ENCODE measurements around the gene NMRAL1.

NMRAL1 gene

GRCh38 chr16:4486126-4486893 is 11.9 kb upstream of the NMRAL1 start:
- Histone ChIP-seq H3K27ac (peak overlapping the region; percentile 47), H3K36me3 (peaks cover 40% of the 10 kb centered on the region)

GRCh38 chr16:4481963-4482362 is 7.5 kb upstream of the NMRAL1 start:
- H3K4me3 ChIP-seq (ENCODE audit: low read depth in 1 of 2, low read length in 1 of 2) = no peak overlapping the region
- H3K27ac ChIP-seq = peak overlapping the region; percentile 43
- no peaks in the 10 kb centered on the region for H3K9me3 ChIP-seq
- no peak for TF ChIP-seq CTCF (IDR thresholded peaks at IDR 0.05)
- H3K27me3 ChIP-seq = no peaks in the 10 kb centered on the region
- peaks cover 32% of the 10 kb centered on the region for H3K36me3 ChIP-seq
- peaks cover 14 to 15% of the 10 kb centered on the region in 2 experiments for H3K4me1 ChIP-seq (ENCODE audit: control insufficient read depth in 1 of 2, insufficient read depth in 1 of 2, low read depth in 1 of 2, low read length in 1 of 2)

More at GRCh38 chr16:4486126-4486893, 11.9 kb upstream of the NMRAL1 start:
- Histone ChIP-seq H3K9me3 (no peaks in the 10 kb centered on the region), H3K4me1 (ENCODE audit: control insufficient read depth in 1 of 2, insufficient read depth in 1 of 2, low read depth in 1 of 2, low read length in 1 of 2) (peaks cover 14 to 15% of the 10 kb centered on the region in 2 experiments), H3K4me3 (ENCODE audit: low read depth in 1 of 2, low read length in 1 of 2) (no peak overlapping the region), H3K27me3 (no peaks in the 10 kb centered on the region)
- TF ChIP-seq CTCF (IDR thresholded peaks at IDR 0.05) = no peak

DNA sequence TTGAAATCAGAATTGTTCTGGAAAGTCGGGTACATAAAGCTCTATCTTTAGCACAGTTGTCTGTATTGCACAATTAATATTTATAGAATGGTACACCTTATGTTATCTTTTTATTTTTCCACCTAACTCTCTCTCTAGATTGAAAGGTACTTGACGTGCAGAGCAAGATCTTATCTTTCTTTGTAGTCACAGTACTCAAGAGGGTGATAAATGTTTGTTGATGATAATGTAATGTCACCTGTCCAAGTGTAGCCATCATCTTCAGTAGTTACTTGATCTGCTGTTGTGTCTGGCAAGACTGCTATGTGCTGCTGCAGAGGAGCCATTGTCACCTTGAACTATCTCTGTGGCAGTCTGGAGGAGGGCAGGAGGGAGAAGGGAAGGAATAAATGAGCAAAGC is 7.1 kb upstream of the NMRAL1 start:
- no peaks in the 10 kb centered on the region for H3K9me3 ChIP-seq
- H3K36me3 ChIP-seq = peaks cover 28% of the 10 kb centered on the region
- peaks cover 18 to 19% of the 10 kb centered on the region in 2 experiments for H3K4me1 ChIP-seq (ENCODE audit: control insufficient read depth in 1 of 2, insufficient read depth in 1 of 2, low read depth in 1 of 2, low read length in 1 of 2)
- no peak overlapping the region for H3K4me3 ChIP-seq (ENCODE audit: low read depth in 1 of 2, low read length in 1 of 2)
- no peak for TF ChIP-seq CTCF (IDR thresholded peaks at IDR 0.05)
- peak overlapping the region; percentile 43 for H3K27ac ChIP-seq
- H3K27me3 ChIP-seq = no peaks in the 10 kb centered on the region

GRCh38 chr16:4477966-4478365 is 3.5 kb upstream of the NMRAL1 start:
- Histone ChIP-seq H3K4me3 (ENCODE audit: low read depth in 1 of 2, low read length in 1 of 2) (peak overlapping the region in 1 of 2 experiments; percentile 86), H3K27ac (peak overlapping the region; percentile 55), H3K27me3 (no peaks in the 10 kb centered on the region), H3K36me3 (no peaks in the 10 kb centered on the region), H3K9me3 (no peaks in the 10 kb centered on the region), H3K4me1 (ENCODE audit: control insufficient read depth in 1 of 2, insufficient read depth in 1 of 2, low read depth in 1 of 2, low read length in 1 of 2) (peaks cover 33 to 47% of the 10 kb centered on the region in 2 experiments)
- no peak for TF ChIP-seq CTCF (IDR thresholded peaks at IDR 0.05)

DNA sequence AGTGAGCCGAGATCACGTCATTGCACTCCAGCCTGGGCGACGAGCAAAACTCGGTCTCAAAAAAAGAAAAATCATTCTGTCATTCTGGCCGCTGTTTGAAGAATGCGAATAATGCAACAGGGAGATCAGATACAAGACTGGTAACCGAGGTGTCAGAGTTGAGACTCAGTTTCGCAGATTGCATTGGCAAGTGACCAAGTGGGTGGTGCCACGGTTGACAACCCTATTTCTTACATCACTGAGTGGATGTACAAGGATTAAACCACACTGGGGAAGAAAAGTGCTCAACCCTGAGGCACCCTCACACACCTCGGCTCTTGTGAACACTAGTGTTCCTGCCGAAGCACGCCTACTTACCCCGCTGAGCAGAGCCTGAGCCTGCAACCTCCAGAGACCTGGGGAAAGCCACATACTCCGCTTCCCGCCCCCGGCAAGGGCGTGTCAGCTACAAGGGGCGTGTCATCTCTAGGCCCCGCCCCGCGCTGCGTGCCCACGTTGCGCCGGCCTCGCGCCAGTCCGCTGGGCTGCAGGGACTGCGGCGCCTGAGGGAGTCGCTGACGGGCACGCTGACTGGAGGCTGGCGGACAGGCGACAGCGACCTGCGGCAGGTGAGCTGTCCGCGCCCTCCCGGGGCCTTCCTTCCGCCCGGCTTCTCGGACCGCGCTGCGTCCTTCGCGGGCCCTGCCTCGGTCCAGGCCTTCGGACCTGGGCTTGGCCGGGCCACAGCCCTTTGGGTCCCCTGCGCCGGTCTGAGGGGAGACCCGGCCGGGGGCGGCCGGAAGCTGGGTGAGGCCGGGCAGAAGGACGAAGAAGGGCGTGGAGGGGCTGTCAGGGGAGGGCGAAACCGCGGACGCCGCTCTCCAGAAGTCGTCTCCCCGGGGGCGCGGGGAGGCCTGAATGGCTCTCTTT is 1.7 kb upstream of the NMRAL1 start, which contains the start of gene HMOX2:
Gene HMOX2, plus strand, starts transcription at position 519 of the 909 bp plus-strand sequence. CDS start 29,127 bp downstream, outside the sequence.
- Histone ChIP-seq H3K9me3 (no peaks in the 10 kb centered on the region), H3K27me3 (no peaks in the 10 kb centered on the region), H3K27ac (peak within 1 kb of the TSS; percentile 94), H3K4me1 (ENCODE audit: control insufficient read depth in 1 of 2, insufficient read depth in 1 of 2, low read depth in 1 of 2, low read length in 1 of 2) (peaks cover 33 to 47% of the 10 kb centered on the region in 2 experiments), H3K36me3 (no peaks in the 10 kb centered on the region), H3K4me3 (ENCODE audit: low read depth in 1 of 2, low read length in 1 of 2) (peak within 1 kb of the TSS; percentile 71 to 86)
- peak; percentile 93 for TF ChIP-seq CTCF (IDR thresholded peaks at IDR 0.05)
